Upper lobe of left lung (tissue), 4 donors: ENCODE results near the gene MRPL37.

Experiments used
- CTCF ChIP-seq, 6 experiments: fragments of 450-650 bp in 4 of 6; fragments of 200-600 bp in 2 of 6; sonication (generic) in 2 of 6; IDR thresholded peaks; one replicate each; pipeline ENCODE4 v1.5.1; 2016 to 2019; ENCODE audit warnings: antibody characterized with exemption in 6 of 6
- EP300 ChIP-seq, 4 donors: sonication (generic); formaldehyde crosslinking; IDR thresholded peaks; one replicate each; pipeline ENCODE4 v1.5.1; 2017; ENCODE audit warnings: antibody characterized with exemption in 4 of 4, control low read depth in 2 of 4
- POLR2A ChIP-seq, 4 donors: fragments of 450-650 bp; IDR thresholded peaks; one replicate each; pipeline ENCODE4 v1.5.1; 2016 to 2017; ENCODE audit warnings: antibody characterized with exemption in 4 of 4, mild to moderate bottlenecking in 2 of 4
- POLR2AphosphoS5 ChIP-seq, 2 donors: sonication (generic); formaldehyde crosslinking; IDR thresholded peaks; one replicate each; pipeline ENCODE4 v1.5.1; 2017; ENCODE audit warnings: antibody characterized with exemption in 2 of 2

- TF ChIP-seq CTCF (IDR thresholded peaks at IDR 0.05): no peak
- TF ChIP-seq POLR2A (IDR thresholded peaks at IDR 0.05): no peak
- TF ChIP-seq POLR2AphosphoS5 (IDR thresholded peaks at IDR 0.05): no peak
- no peak for TF ChIP-seq EP300 (IDR thresholded peaks at IDR 0.05)
Measured at GRCh38 chr1:54239631-54240031, 39.7 kb downstream of the MRPL37 start.
